Kidney epithelial cell (primary cell): ENCODE measurements around the gene DNAJC8. TPM values are rescaled to one million over a fixed set of nuclear protein-coding genes. Genes with fewer than 3 reads are reported as not detected.

Source experiments
- DNase-seq: peaks from one replicate; pipeline ENCODE4 v3.0.0-alpha.2; 2010; ENCODE audit warnings: low read depth
- H3K27me3 ChIP-seq: 2 replicates; pipeline ENCODE4 v1.6.0; 2011; ENCODE audit warnings: low read length; ENCODE audit not compliant: control insufficient read depth, insufficient read depth
- H3K36me3 ChIP-seq: 2 replicates; pipeline ENCODE4 v1.5.1; 2011; ENCODE audit warnings: low read length; ENCODE audit not compliant: control insufficient read depth, insufficient read depth
- H3K4me3 ChIP-seq: 2 replicates; pipeline ENCODE4 v1.5.1; 2011; ENCODE audit warnings: low read depth, mild to moderate bottlenecking, control low read depth, low read length
- CTCF ChIP-seq: IDR thresholded peaks from 2 replicates; pipeline ENCODE4 v1.5.1; 2011; ENCODE audit warnings: mild to moderate bottlenecking, moderate library complexity, low read length, control low read depth, inconsistent platforms; ENCODE audit not compliant: insufficient read depth, poor library complexity, severe bottlenecking
- total RNA-seq: library from RNA; depleted of rRNA; stranded (reverse); fragments of >200 nt; gene quantifications from 2 replicates; pipeline ENCODE4 v1.2.3, GENCODE V29; 2015

DNAJC8 gene
- total RNA-seq, 1 donor from 2014 or later, result 93.3 TPM

DNA sequence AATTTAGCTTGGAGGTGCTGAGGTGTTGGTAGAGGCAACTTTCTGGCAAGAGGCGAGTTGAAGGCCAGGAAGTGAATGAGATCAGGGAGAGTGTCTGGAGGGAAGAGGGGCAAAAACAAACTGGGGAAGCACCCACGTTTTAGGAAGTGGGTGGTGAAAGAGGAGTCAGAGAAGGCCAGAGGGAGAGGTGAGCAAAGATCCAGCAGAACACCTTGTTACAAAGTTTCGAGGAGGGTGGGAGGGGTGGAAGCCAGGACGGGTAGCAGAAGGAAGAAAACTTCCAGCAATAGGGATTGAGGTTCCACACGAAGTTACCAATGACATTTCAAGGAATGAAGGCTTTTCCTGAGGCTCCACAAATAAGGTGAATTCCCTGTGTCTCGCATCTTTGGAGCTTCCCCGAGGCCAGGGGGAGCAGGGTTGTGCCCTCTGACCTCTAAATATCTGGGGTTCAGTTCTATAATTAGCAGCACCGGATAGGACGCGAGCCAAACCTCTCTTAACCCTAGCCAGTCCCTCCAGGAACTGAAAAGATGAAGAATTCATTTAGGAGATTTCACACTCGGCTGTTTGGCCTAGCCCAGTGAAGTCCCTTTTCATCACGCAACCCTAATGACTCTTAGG is 25.9 kb upstream of the DNAJC8 start:
- Histone ChIP-seq H3K27me3 (no peaks in the 10 kb centered on the region), H3K4me3 (no peak overlapping the region), H3K36me3 (no peaks in the 10 kb centered on the region)
- TF ChIP-seq CTCF, result no peak
- DNase-seq, result no peak

GRCh38 chr1:28257736-28258135 is 24.9 kb upstream of the DNAJC8 start:
- H3K36me3 ChIP-seq, result no peaks in the 10 kb centered on the region
- H3K4me3 ChIP-seq, result no peak overlapping the region
- H3K27me3 ChIP-seq, result no peaks in the 10 kb centered on the region
- TF ChIP-seq CTCF, result no peak
- no peak for DNase-seq

DNA sequence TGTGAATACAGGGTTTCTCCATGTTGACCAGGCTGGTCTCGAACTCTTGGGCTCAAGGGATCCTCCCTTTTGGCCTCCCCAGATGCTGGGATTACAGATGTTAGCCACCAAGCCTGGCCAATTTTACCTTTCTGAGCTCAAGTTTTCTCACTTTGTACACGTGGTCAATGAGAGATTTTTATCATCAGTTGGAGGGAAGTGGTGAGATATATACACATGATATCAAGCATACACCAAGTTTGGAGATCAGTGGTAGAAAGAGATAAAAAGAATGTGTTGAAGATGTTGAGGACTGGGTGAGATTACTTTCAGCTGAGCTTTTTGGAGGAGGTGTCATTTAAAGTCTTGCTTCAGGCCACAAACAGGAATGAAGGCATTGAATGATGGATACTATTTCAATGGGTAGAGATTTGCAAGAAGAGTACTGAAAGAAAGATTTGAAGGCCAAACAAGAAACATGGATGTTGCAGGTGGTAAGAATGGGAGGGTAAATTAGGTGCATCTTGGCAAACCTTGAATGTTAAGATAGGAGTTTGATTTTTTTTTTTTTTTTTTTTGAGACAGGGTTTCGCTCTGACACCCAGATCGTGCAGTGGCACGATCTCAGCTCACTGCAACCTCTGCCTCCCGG is 23.5 kb upstream of the DNAJC8 start:
- H3K36me3 ChIP-seq, result no peaks in the 10 kb centered on the region
- H3K4me3 ChIP-seq, result no peak overlapping the region
- no peaks in the 10 kb centered on the region for H3K27me3 ChIP-seq
- no peak for TF ChIP-seq CTCF
- no peak for DNase-seq

- DNase-seq, result no peak
- no peaks in the 10 kb centered on the region for H3K36me3 ChIP-seq
- no peak overlapping the region for H3K4me3 ChIP-seq
- TF ChIP-seq CTCF, result no peak
- no peaks in the 10 kb centered on the region for H3K27me3 ChIP-seq
These were observed 17.1 kb upstream of the DNAJC8 start for GRCh38 chr1:28249866-28250295.

- Histone ChIP-seq H3K36me3 (no peaks in the 10 kb centered on the region), H3K4me3 (no peak overlapping the region), H3K27me3 (no peaks in the 10 kb centered on the region)
- peak; percentile 73 for DNase-seq
- no peak for TF ChIP-seq CTCF
These were observed 16.4 kb upstream of the DNAJC8 start for GRCh38 chr1:28249013-28249865.
